ENCODE measurements around the gene GIMAP5. TPM values are rescaled to one million over a fixed set of nuclear protein-coding genes. Genes with fewer than 3 reads are reported as not detected.

Gene GIMAP5
- total RNA-seq, 1 experiment from 2014 or later: 0.24 TPM

- TF ChIP-seq PRDM15 (CRISPR knock-in tag; IDR thresholded peaks at IDR 0.05): no peak
- TF ChIP-seq ZNF425 (CRISPR knock-in tag; conservative IDR thresholded peaks at IDR 0.05): no peak
- TF ChIP-seq E2F1 (CRISPR knock-in tag; IDR thresholded peaks at IDR 0.05): no peak
- no peak for TF ChIP-seq ZNF416 (CRISPR knock-in tag; IDR thresholded peaks at IDR 0.05)
- no peak for TF ChIP-seq NR2C2 (CRISPR knock-in tag; IDR thresholded peaks at IDR 0.05)
- no peak for TF ChIP-seq FOXK1 (CRISPR knock-in tag; IDR thresholded peaks at IDR 0.05)
- TF ChIP-seq ATF2 (CRISPR knock-in tag; IDR thresholded peaks at IDR 0.05; ENCODE audit: borderline replicate concordance, low read depth): no peak
These were observed 2.8 kb downstream of the GIMAP5 start (continued) for GRCh38 chr7:150740053-150740452.

- no peak overlapping the region for H3K4me3 Mint-ChIP-seq
- ATAC-seq (no peak), DNase-seq (ENCODE audit: low spot score) (no peak)
- ChIA-PET CTCF (interaction anchor here (0.6 to 2.1 kb wide), 3 partner anchors 12 to 293 kb away, joined by 3 to 5 read pairs (median 3); no protein-coding TSS in a partner anchor), POLR2A (no interaction called here)
- no peaks in the 10 kb centered on the region for H3K36me3 Mint-ChIP-seq
- peaks cover 100% of the 10 kb centered on the region for H3K27me3 Mint-ChIP-seq (ENCODE audit: low read depth)
- H3K9me3 Mint-ChIP-seq: no peaks in the 10 kb centered on the region
- no peaks in the 10 kb centered on the region for H3K4me1 Mint-ChIP-seq
- H3K27ac Mint-ChIP-seq: no peak overlapping the region
- TF ChIP-seq KAT7 (CRISPR knock-in tag; IDR thresholded peaks at IDR 0.05; ENCODE audit: borderline replicate concordance): no peak
- no peak for TF ChIP-seq ATF3 (CRISPR knock-in tag; conservative IDR thresholded peaks at IDR 0.05)
- TF ChIP-seq SOX15 (CRISPR knock-in tag; IDR thresholded peaks at IDR 0.05): no peak
- no peak for TF ChIP-seq AFF4 (CRISPR knock-in tag; IDR thresholded peaks at IDR 0.05; ENCODE audit: borderline replicate concordance)
- TF ChIP-seq SP1 (CRISPR knock-in tag; conservative IDR thresholded peaks at IDR 0.05): no peak
- TF ChIP-seq ZNF396 (CRISPR knock-in tag; IDR thresholded peaks at IDR 0.05; ENCODE audit: borderline replicate concordance): no peak
- no peak for TF ChIP-seq TCF7 (CRISPR knock-in tag; IDR thresholded peaks at IDR 0.05; ENCODE audit: low read depth)
- TF ChIP-seq E2F1 (CRISPR knock-in tag; IDR thresholded peaks at IDR 0.05): no peak
- no peak for TF ChIP-seq ZNF121 (CRISPR knock-in tag; IDR thresholded peaks at IDR 0.05)
- no peak for TF ChIP-seq ZBTB43 (CRISPR knock-in tag; IDR thresholded peaks at IDR 0.05)
- no peak for TF ChIP-seq ESRRA (CRISPR knock-in tag; IDR thresholded peaks at IDR 0.05; ENCODE audit: borderline replicate concordance)
- TF ChIP-seq USF1 (CRISPR knock-in tag; IDR thresholded peaks at IDR 0.05): no peak
- no peak for TF ChIP-seq NFE2L1 (CRISPR knock-in tag; IDR thresholded peaks at IDR 0.05)
These were observed 5.2 kb downstream of the GIMAP5 start for GRCh38 chr7:150742286-150742968.
